ENCODE results near the gene ALOX5AP.

Gene ALOX5AP

GRCh38 chr13:30770929-30771328, 35.6 kb downstream of the ALOX5AP start (continued):
- TF ChIP-seq PATZ1 (CRISPR knock-in tag; IDR thresholded peaks at IDR 0.05; ENCODE audit: borderline replicate concordance) (no peak), ZNF565 (CRISPR knock-in tag; conservative IDR thresholded peaks at IDR 0.05; ENCODE audit: low read depth) (no peak), POU6F1 (CRISPR knock-in tag; IDR thresholded peaks at IDR 0.05; ENCODE audit: borderline replicate concordance, low read depth) (no peak), OSR1 (CRISPR knock-in tag; IDR thresholded peaks at IDR 0.05) (no peak), ZNF70 (CRISPR knock-in tag; IDR thresholded peaks at IDR 0.05) (no peak), ZC3H10 (CRISPR knock-in tag; IDR thresholded peaks at IDR 0.05) (no peak), ISL1 (CRISPR knock-in tag; IDR thresholded peaks at IDR 0.05) (no peak), CSDC2 (CRISPR knock-in tag; IDR thresholded peaks at IDR 0.05) (no peak)

GRCh38 chr13:30773561-30773960, 38.2 kb downstream of the ALOX5AP start:
- no peak for TF ChIP-seq PPARA (CRISPR knock-in tag; IDR thresholded peaks at IDR 0.05; ENCODE audit: borderline replicate concordance)
- no peak for TF ChIP-seq CREB5 (CRISPR knock-in tag; IDR thresholded peaks at IDR 0.05; ENCODE audit: low read depth)
- TF ChIP-seq ZFP3 (CRISPR knock-in tag; IDR thresholded peaks at IDR 0.05): no peak
- TF ChIP-seq TOX (CRISPR knock-in tag; IDR thresholded peaks at IDR 0.05; ENCODE audit: borderline replicate concordance): no peak
- TF ChIP-seq ZFP30 (CRISPR knock-in tag; IDR thresholded peaks at IDR 0.05): no peak
- TF ChIP-seq ISL1 (CRISPR knock-in tag; IDR thresholded peaks at IDR 0.05): no peak
- TF ChIP-seq ESRRG (CRISPR knock-in tag; IDR thresholded peaks at IDR 0.05): no peak
- no peak for TF ChIP-seq SNAI2 (CRISPR knock-in tag; IDR thresholded peaks at IDR 0.05)
- TF ChIP-seq ARNTL (CRISPR knock-in tag; IDR thresholded peaks at IDR 0.05; ENCODE audit: borderline replicate concordance, low read depth): no peak
- ATAC-seq: no peak

GRCh38 chr13:30774214-30774730, 38.9 kb downstream of the ALOX5AP start:
- no peak for TF ChIP-seq ARNTL (CRISPR knock-in tag; IDR thresholded peaks at IDR 0.05; ENCODE audit: borderline replicate concordance, low read depth)
- no peak for TF ChIP-seq SNAI2 (CRISPR knock-in tag; IDR thresholded peaks at IDR 0.05)
- TF ChIP-seq ZC3H10 (CRISPR knock-in tag; IDR thresholded peaks at IDR 0.05): no peak
- TF ChIP-seq TCF4 (CRISPR knock-in tag; IDR thresholded peaks at IDR 0.05; ENCODE audit: borderline replicate concordance): no peak
- TF ChIP-seq CREB5 (CRISPR knock-in tag; IDR thresholded peaks at IDR 0.05; ENCODE audit: low read depth): no peak
- TF ChIP-seq ZNF565 (CRISPR knock-in tag; conservative IDR thresholded peaks at IDR 0.05; ENCODE audit: low read depth): no peak
- no peak for TF ChIP-seq ZNF8 (CRISPR knock-in tag; IDR thresholded peaks at IDR 0.05)
- no peak for TF ChIP-seq ZNF70 (CRISPR knock-in tag; IDR thresholded peaks at IDR 0.05)
- no peak for ATAC-seq

- ATAC-seq: no peak
- TF ChIP-seq ESRRG (CRISPR knock-in tag; IDR thresholded peaks at IDR 0.05) (no peak), PPARA (CRISPR knock-in tag; IDR thresholded peaks at IDR 0.05; ENCODE audit: borderline replicate concordance) (no peak), ZNF70 (CRISPR knock-in tag; IDR thresholded peaks at IDR 0.05) (no peak), ZFP30 (CRISPR knock-in tag; IDR thresholded peaks at IDR 0.05) (no peak), ZFP3 (CRISPR knock-in tag; IDR thresholded peaks at IDR 0.05) (no peak), TCF4 (CRISPR knock-in tag; IDR thresholded peaks at IDR 0.05; ENCODE audit: borderline replicate concordance) (no peak), ZNF565 (CRISPR knock-in tag; conservative IDR thresholded peaks at IDR 0.05; ENCODE audit: low read depth) (no peak), SNAI2 (CRISPR knock-in tag; IDR thresholded peaks at IDR 0.05) (no peak), PATZ1 (CRISPR knock-in tag; IDR thresholded peaks at IDR 0.05; ENCODE audit: borderline replicate concordance) (no peak), ISL1 (CRISPR knock-in tag; IDR thresholded peaks at IDR 0.05) (no peak), CREB5 (CRISPR knock-in tag; IDR thresholded peaks at IDR 0.05; ENCODE audit: low read depth) (no peak), RARB (CRISPR knock-in tag; IDR thresholded peaks at IDR 0.05) (no peak), POU6F1 (CRISPR knock-in tag; IDR thresholded peaks at IDR 0.05; ENCODE audit: borderline replicate concordance, low read depth) (no peak), ZC3H10 (CRISPR knock-in tag; IDR thresholded peaks at IDR 0.05) (no peak)
Observed at GRCh38 chr13:30776661-30777060, 41.3 kb downstream of the ALOX5AP start.

Measured in SK-N-SH treated with all-trans-retinoic acid at 6 μM for 48 hours (cell line).